ENCODE measurements around the gene MVD. TPM values are rescaled to one million over a fixed set of nuclear protein-coding genes. Genes with fewer than 3 reads are reported as not detected.

The MVD gene
- total and polyA plus RNA-seq, 10 of the 15 experiments (the other 5 are each of a cell fraction or from before 2014, with no cell fraction given) = 5.0 to 147 (median 65.0) TPM

DNA sequence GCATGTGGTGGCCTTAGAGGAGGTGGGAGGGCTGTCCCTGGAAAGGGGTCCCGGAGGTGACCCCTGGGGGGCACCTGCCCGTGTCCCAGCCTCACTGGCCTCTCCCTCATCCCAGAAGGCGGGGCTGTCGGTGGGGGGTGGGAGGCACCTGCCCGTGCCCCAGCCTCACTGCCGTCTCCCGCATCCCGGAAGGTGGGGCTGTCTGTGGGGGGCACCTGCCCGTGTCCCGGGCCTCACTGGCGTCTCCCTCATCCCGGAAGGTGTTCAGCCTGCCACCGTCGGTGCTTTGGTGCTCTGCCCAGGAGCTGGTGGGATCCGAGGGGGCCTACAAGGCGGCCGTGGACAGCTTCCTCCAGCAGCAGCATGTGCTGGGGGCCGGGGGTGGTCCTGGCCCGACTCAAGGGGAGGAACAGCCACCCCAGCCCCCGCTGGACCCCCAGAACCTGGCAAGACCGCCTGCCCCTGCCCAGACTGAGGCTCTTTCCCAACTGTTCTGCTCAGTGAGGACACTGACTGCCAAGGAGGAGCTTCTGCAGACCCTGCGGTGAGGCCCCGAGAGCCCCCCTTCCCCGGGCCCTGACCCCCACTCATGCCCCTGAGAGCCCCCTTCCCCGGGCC, 49.6 kb upstream of the MVD start:
- no peaks in the 10 kb centered on the region for H3K27me3 ChIP-seq (replicated peaks in 1 of 2; ENCODE audit: control insufficient read depth in 2 of 2, insufficient read depth in 2 of 2, low read length in 1 of 2)
- H3K36me3 ChIP-seq (ENCODE audit: control insufficient read depth in 2 of 2, insufficient read depth in 2 of 2, low read length in 1 of 2) = peaks cover 12 to 32% of the 10 kb centered on the region in 2 experiments
- TF ChIP-seq, protein P1, sequence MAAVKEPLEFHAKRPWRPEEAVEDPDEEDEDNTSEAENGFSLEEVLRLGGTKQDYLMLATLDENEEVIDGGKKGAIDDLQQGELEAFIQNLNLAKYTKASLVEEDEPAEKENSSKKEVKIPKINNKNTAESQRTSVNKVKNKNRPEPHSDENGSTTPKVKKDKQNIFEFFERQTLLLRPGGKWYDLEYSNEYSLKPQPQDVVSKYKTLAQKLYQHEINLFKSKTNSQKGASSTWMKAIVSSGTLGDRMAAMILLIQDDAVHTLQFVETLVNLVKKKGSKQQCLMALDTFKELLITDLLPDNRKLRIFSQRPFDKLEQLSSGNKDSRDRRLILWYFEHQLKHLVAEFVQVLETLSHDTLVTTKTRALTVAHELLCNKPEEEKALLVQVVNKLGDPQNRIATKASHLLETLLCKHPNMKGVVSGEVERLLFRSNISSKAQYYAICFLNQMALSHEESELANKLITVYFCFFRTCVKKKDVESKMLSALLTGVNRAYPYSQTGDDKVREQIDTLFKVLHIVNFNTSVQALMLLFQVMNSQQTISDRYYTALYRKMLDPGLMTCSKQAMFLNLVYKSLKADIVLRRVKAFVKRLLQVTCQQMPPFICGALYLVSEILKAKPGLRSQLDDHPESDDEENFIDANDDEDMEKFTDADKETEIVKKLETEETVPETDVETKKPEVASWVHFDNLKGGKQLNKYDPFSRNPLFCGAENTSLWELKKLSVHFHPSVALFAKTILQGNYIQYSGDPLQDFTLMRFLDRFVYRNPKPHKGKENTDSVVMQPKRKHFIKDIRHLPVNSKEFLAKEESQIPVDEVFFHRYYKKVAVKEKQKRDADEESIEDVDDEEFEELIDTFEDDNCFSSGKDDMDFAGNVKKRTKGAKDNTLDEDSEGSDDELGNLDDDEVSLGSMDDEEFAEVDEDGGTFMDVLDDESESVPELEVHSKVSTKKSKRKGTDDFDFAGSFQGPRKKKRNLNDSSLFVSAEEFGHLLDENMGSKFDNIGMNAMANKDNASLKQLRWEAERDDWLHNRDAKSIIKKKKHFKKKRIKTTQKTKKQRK (IDR thresholded peaks at IDR 0.05; ENCODE audit: low read depth, low read length) = no peak
- TF ChIP-seq FOS (IDR thresholded peaks at IDR 0.05; ENCODE audit: borderline replicate concordance, extremely low read depth, insufficient read length) (no peak), HDAC2 (IDR thresholded peaks at IDR 0.05) (no peak), SUZ12 (IDR thresholded peaks at IDR 0.05; ENCODE audit: unreplicated experiment) (no peak), HDAC6 (IDR thresholded peaks at IDR 0.05; ENCODE audit: unreplicated experiment) (no peak), CBX3 (IDR thresholded peaks at IDR 0.05; ENCODE audit: borderline replicate concordance, low read depth) (no peak), ATF7 (IDR thresholded peaks at IDR 0.05; ENCODE audit: low read depth) (no peak), DPF2 (IDR thresholded peaks at IDR 0.05) (no peak), RB1 (IDR thresholded peaks at IDR 0.05; ENCODE audit: borderline replicate concordance) (no peak), LARP7 (IDR thresholded peaks at IDR 0.05) (no peak), WRNIP1 (IDR thresholded peaks at IDR 0.05; ENCODE audit: borderline replicate concordance, low read depth, low read length) (no peak)
- intact Hi-C loops (cut with micrococcal nuclease; ENCODE audit: unreplicated experiment) = no loop called here
- no peaks in the 10 kb centered on the region for H3K4me1 ChIP-seq (ENCODE audit: control insufficient read depth, insufficient read depth, low read length)
- peaks cover 5% of the 10 kb centered on the region for H3K79me2 ChIP-seq (ENCODE audit: control insufficient read depth, insufficient read depth, low read length)
- RAD21 ChIA-PET (ENCODE audit: unreplicated experiment) = no interaction called here
- DNase-seq (ENCODE audit: low read depth, low spot score) (no peak), ATAC-seq (no peak), FAIRE-seq (no peak)
- H3K4me2 ChIP-seq (ENCODE audit: control insufficient read depth, insufficient read depth) = no peak overlapping the region
- H3K9me3 ChIP-seq (replicated peaks; ENCODE audit: control insufficient read depth, insufficient read depth, low read length) = no peaks in the 10 kb centered on the region
- H3K9ac ChIP-seq (ENCODE audit: control insufficient read depth, insufficient read depth, low read length) = no peak overlapping the region
- WGBS (ENCODE audit: insufficient coverage, insufficient replicate concordance, low lambda C conversion rate, missing lambda C conversion rate) = 75% methylated on average over 22 of the region's 25 CpGs
- no peaks in the 10 kb centered on the region for H4K20me1 ChIP-seq (ENCODE audit: control insufficient read depth, insufficient read depth)
- SMC1A ChIA-PET (ENCODE audit: uncharacterized antibody, unreplicated experiment) = no interaction called here
- BruUV-seq (replicated peaks) = no TSS peak
- CTCF ChIA-PET = interaction anchor here (0.6 kb wide), 1 partner anchor 25 kb away, joined by 3 read pairs; no protein-coding TSS in a partner anchor
- no peak overlapping the region for H3K27ac ChIP-seq (ENCODE audit: control insufficient read depth, insufficient read depth)
- no peak overlapping the region for H3K4me3 ChIP-seq
- POLR2A ChIA-PET = no interaction called here
- in situ Hi-C loops (cut with MboI) = no loop called here
- no peak overlapping the region for H2AFZ ChIP-seq (ENCODE audit: control insufficient read depth, low read depth, low read length)

All from GM12878 (cell line).